K562 (cell line): ENCODE results near the gene RPS8. TPM values are rescaled to one million over a fixed set of nuclear protein-coding genes. Genes with fewer than 3 reads are reported as not detected.

Experiments
- BDP1 ChIP-seq: IDR thresholded peaks from 3 replicates; pipeline ENCODE4 v1.6.1; 2011; ENCODE audit not compliant: insufficient read length, insufficient read depth
- CHD2 ChIP-seq: IDR thresholded peaks from 2 replicates; pipeline ENCODE4 v1.6.1; 2011; ENCODE audit warnings: low read depth, low read length
- EP300 ChIP-seq: IDR thresholded peaks from 2 replicates; pipeline ENCODE4 v1.6.1; 2012; ENCODE audit warnings: low read length, improper control_type of control experiment
- FIP1L1 ChIP-seq: fragments of 200-400 bp; formaldehyde crosslinking; IDR thresholded peaks from 2 replicates; pipeline ENCODE4 v1.6.1; 2018; ENCODE audit warnings: mild to moderate bottlenecking, low read depth, low read length; ENCODE audit not compliant: poor library complexity, severe bottlenecking
- GABPA ChIP-seq: fragments of 200-800 bp; sonication (Bioruptor generic); conservative IDR thresholded peaks from 2 replicates; pipeline ENCODE4 v1.6.1; 2016; ENCODE audit warnings: low read depth, missing genetic modification characterization, missing compliant biosample characterization
- GTF2E2 ChIP-seq: fragments of 200-800 bp; sonication (Bioruptor generic); IDR thresholded peaks from 2 replicates; pipeline ENCODE4 v1.6.1; 2016; ENCODE audit warnings: missing genetic modification characterization, missing compliant biosample characterization
- HDAC8 ChIP-seq: fragments of 450-650 bp; IDR thresholded peaks from 2 replicates; pipeline ENCODE4 v1.6.1; 2016; ENCODE audit warnings: mild to moderate bottlenecking, missing genetic modification characterization, moderate library complexity, missing compliant biosample characterization
- NR2C2 ChIP-seq, 2 experiments: fragments of 200-800 bp in 1 of 2; sonication (Bioruptor generic) in 1 of 2; sonication (generic) in 1 of 2; formaldehyde crosslinking in 1 of 2; IDR thresholded peaks; 2 replicates each; pipeline versions ENCODE4 v1.6.1 to v1.8.0; 2016 to 2022; ENCODE audit warnings: mild to moderate bottlenecking in 1 of 2, missing compliant biosample characterization in 1 of 2, missing genetic modification characterization in 1 of 2, missing genetic modification reagents in 1 of 2
- PHB ChIP-seq: fragments of 250-450 bp; sonication (Bioruptor Pico); IDR thresholded peaks from 2 replicates; pipeline ENCODE4 v1.5.0; 2021
- POLR2AphosphoS2 ChIP-seq: IDR thresholded peaks from 2 replicates; pipeline ENCODE4 v1.6.1; 2012; ENCODE audit warnings: low read length, improper control_type of control experiment
- PRPF4 ChIP-seq: fragments of 200-400 bp; formaldehyde crosslinking; IDR thresholded peaks from one replicate; pipeline ENCODE4 v1.6.1; 2017; ENCODE audit warnings: low read length, low read depth, mild to moderate bottlenecking; ENCODE audit not compliant: insufficient read depth, poor library complexity, severe bottlenecking
- SMAD3 ChIP-seq: fragments of 450-650 bp; formaldehyde crosslinking; conservative IDR thresholded peaks from 2 replicates; pipeline ENCODE4 v1.4.0; 2020; ENCODE audit warnings: mild to moderate bottlenecking
- SNIP1 ChIP-seq: fragments of 450-650 bp; IDR thresholded peaks from 2 replicates; pipeline ENCODE4 v1.7.1; 2017; ENCODE audit warnings: low read depth, mild to moderate bottlenecking
- TAF15 ChIP-seq: fragments of 200-400 bp; formaldehyde crosslinking; IDR thresholded peaks from 2 replicates; pipeline ENCODE4 v1.6.1; 2017; ENCODE audit warnings: mild to moderate bottlenecking, low read depth, low read length, moderate library complexity
- TCF15 ChIP-seq: fragments of 250-450 bp; sonication (Bioruptor Pico); IDR thresholded peaks from 2 replicates; pipeline ENCODE4 v1.8.0; 2022; ENCODE audit warnings: moderate library complexity, mild to moderate bottlenecking, inconsistent platforms
- TRIM28 ChIP-seq: fragments of 450-650 bp; IDR thresholded peaks from 2 replicates; pipeline ENCODE4 v1.6.1; 2017
- USF1 ChIP-seq: sonication (generic); formaldehyde crosslinking; IDR thresholded peaks from 2 replicates; pipeline ENCODE4 v1.9.0; 2022; ENCODE audit warnings: mild to moderate bottlenecking, missing genetic modification reagents
- VEZF1 ChIP-seq: fragments of 200-800 bp; sonication (Bioruptor generic); IDR thresholded peaks from 2 replicates; pipeline ENCODE4 v1.6.1; 2017; ENCODE audit warnings: missing genetic modification characterization, missing compliant biosample characterization
- ZNF23 ChIP-seq: fragments of 250-450 bp; sonication (Bioruptor Pico); IDR thresholded peaks from 2 replicates; pipeline ENCODE4 v1.4.0; 2020; ENCODE audit warnings: mild to moderate bottlenecking
- ZNF24 ChIP-seq: fragments of 450-650 bp; IDR thresholded peaks from 2 replicates; pipeline ENCODE4 v1.6.1; 2016
- ZNF324 ChIP-seq: fragments of 250-450 bp; sonication (Bioruptor Pico); IDR thresholded peaks from 2 replicates; pipeline ENCODE4 v1.4.0; 2020; ENCODE audit warnings: mild to moderate bottlenecking
- ZNF511 ChIP-seq: sonication (generic); formaldehyde crosslinking; IDR thresholded peaks from 2 replicates; pipeline ENCODE4 v1.8.0; 2022; ENCODE audit warnings: mild to moderate bottlenecking, missing genetic modification reagents
- ZNF583 ChIP-seq: fragments of 250-450 bp; sonication (Bioruptor Pico); IDR thresholded peaks from 2 replicates; pipeline ENCODE4 v1.4.0; 2020
- polyA plus RNA-seq, 8 experiments: library from polyadenylated mRNA; depleted of rRNA in 4 of 8; stranded (reverse) in 5 of 8; unstranded in 3 of 8; fragments of >200 nt; fragmentation: Nextera tagmentation in 2 of 8; fragmentation: Illumina TruSeq in 1 of 8; extraction: Ambion mirVana in 2 of 8; extraction: Trizol in 1 of 8; gene quantifications; 2 replicates each; pipeline versions ENCODE4 v1.2.1 to v1.2.3, GENCODE V29; 2011 to 2014; ENCODE audit warnings: inconsistent platforms in 1 of 8, missing spikeins in 1 of 8
- total RNA-seq, 7 experiments: library from RNA; depleted of rRNA in 6 of 7; stranded (reverse); fragments of >200 nt in 6 of 7; fragmentation: Illumina TruSeq in 2 of 7; extraction: Trizol in 2 of 7; gene quantifications; 2 replicates each; pipeline versions ENCODE4 v1.2.1 to v1.2.3, GENCODE V29; 2011 to 2021; ENCODE audit warnings: low replicate concordance in 1 of 7

RPS8 gene
- total and polyA plus RNA-seq, 9 of the 15 experiments (the other 6 are each of a cell fraction or from before 2014, with no cell fraction given), result 2,431 to 4,168 (median 3,109) TPM

GRCh38 chr1:44775078-44775929, at the start of gene RPS8 (continued):
- TF ChIP-seq VEZF1 (CRISPR knock-in tag) (peak; percentile 56; the same call in 1 of the 2 replicates), ZNF24 (no peak), TAF15 (0 out of 2 replicates have a peak, but pooled peaks have one; percentile 47), NR2C2 (CRISPR knock-in tag; IDR thresholded peaks at IDR 0.05) (peak; percentile 79; the same call in 1 of the 2 replicates), NR2C2 (tag; IDR thresholded peaks at IDR 0.05) (peak; percentile 92), PRPF4 (peak; percentile 96), TCF15 (CRISPR knock-in tag) (0 out of 2 replicates have a peak, but pooled peaks have one; percentile 6), GTF2E2 (tag) (peak; percentile 99), FIP1L1 (peak; percentile 98), PHB (CRISPR knock-in tag) (0 out of 2 replicates have a peak, but pooled peaks have one; percentile 43), SNIP1 (peak; percentile 29; the same call in 1 of the 2 replicates), BDP1 (no peak), ZNF324 (CRISPR knock-in tag) (0 out of 2 replicates have a peak, but pooled peaks have one; percentile 4), SMAD3 (CRISPR knock-in tag) (0 out of 2 replicates have a peak, but pooled peaks have one; percentile 34), CHD2 (peak; percentile 80; the same call in 1 of the 2 replicates), HDAC8 (0 out of 2 replicates have a peak, but pooled peaks have one; percentile 78), USF1 (peak; percentile 84), ZNF583 (CRISPR knock-in tag) (no peak), EP300 (peak; percentile 44; the same call in 1 of the 2 replicates), ZNF23 (no peak), ZNF511 (CRISPR knock-in tag) (peak; percentile 50), GABPA (tag) (no peak; the same call in none of the 2 replicates), POLR2AphosphoS2 (peak; percentile 91), TRIM28 (peak; percentile 63; the same call in 1 of the 2 replicates)
